ENCODE results near the gene CUEDC2. TPM values are rescaled to one million over a fixed set of nuclear protein-coding genes. Genes with fewer than 3 reads are reported as not detected.

The CUEDC2 gene
- total and polyA plus RNA-seq, 10 of the 15 experiments (the other 5 are each of a cell fraction or from before 2014, with no cell fraction given): 20.4 to 121 (median 75.0) TPM

DNA sequence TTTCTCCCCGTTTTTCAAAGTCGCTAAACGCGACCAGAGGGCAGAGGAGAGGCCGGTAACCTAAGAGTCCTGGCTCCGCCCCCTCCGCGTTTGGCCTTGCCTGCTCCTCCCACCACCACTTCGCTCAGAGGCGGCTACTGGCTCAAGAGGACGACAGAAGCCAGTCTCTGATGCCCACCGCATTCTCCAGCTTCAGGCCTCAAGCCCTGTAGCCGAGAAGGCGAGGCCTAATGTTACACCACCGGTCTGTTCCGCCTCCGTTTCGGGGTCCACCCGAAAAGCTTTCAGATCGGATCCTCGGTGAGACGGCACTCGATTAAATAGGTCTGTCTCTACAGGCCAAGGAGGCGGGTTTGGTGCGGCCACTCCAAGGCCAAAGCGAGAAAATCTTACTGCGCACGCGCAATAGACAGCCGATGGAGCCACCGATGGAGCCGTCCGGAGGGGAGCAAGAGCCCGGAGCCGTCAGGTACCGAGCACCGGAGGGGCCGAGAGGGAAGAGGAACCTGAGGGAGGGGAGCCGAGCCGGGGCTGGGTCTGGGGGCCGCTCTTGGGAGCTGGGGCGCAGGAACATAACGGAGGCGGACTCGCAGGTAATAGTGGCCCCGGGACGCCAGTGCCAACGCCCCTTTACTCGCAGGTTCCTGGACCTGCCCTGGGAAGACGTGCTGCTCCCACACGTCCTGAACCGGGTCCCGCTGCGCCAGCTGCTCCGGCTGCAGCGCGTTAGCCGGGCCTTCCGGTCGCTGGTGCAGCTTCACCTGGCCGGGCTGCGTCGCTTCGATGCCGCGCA, 11.5 kb downstream of the CUEDC2 start, which contains the start of gene FBXL15:
Gene FBXL15, plus strand, starts transcription at position 123 of the 793 bp plus-strand sequence. Its CDS starts 294 bp downstream, at position 417.
- ChIA-PET RAD21 (ENCODE audit: unreplicated experiment) (interaction anchor here (0.6 to 3.8 kb wide), 12 partner anchors 12 to 425 kb away, joined by 3 to 24 read pairs (median 6); partner anchors contain the start of genes ACTR1A and CUEDC2), CTCF (interaction anchor here (0.6 to 5.6 kb wide), 14 partner anchors 9 to 190 kb away, joined by 3 to 90 read pairs (median 8); partner anchors contain the start of genes C10orf95, CUEDC2 and NFKB2), POLR2A (interaction anchor here (0.6 to 4.9 kb wide), 13 partner anchors 11 to 281 kb away, joined by 3 to 35 read pairs (median 4); partner anchors contain the start of genes C10orf95, CUEDC2 and NFKB2), SMC1A (ENCODE audit: uncharacterized antibody, unreplicated experiment) (interaction anchor here (0.7 to 4.2 kb wide), 12 partner anchors 9 to 221 kb away, joined by 3 to 42 read pairs (median 4); partner anchors contain the start of genes CUEDC2 and NFKB2)
- no peaks in the 10 kb centered on the region; a peak in 1 of 4 replicates for H3K27me3 ChIP-seq (replicated peaks in 1 of 2; ENCODE audit: control insufficient read depth in 2 of 2, insufficient read depth in 2 of 2, low read length in 1 of 2)
- H4K20me1 ChIP-seq (ENCODE audit: control insufficient read depth, insufficient read depth): peaks cover 2% of the 10 kb centered on the region; the same call in 1 of the 2 replicates
- ATAC-seq: peak; percentile 80
- peak within 1 kb of the TSS; percentile 95 for H3K4me2 ChIP-seq (ENCODE audit: control insufficient read depth, insufficient read depth)
- in situ Hi-C loops (cut with MboI) (no loop called here), intact Hi-C loops (cut with micrococcal nuclease; ENCODE audit: unreplicated experiment) (loop anchor here (1.0 kb wide), 2 partner anchors 11 to 27 kb away; partner anchors contain the start of gene CUEDC2)
- no TSS peak for BruUV-seq (replicated peaks)
- peak within 1 kb of the TSS; percentile 100 for H2AFZ ChIP-seq (ENCODE audit: control insufficient read depth, low read depth, low read length)
- H3K9ac ChIP-seq (ENCODE audit: control insufficient read depth, insufficient read depth, low read length): peak within 1 kb of the TSS; percentile 78
- FAIRE-seq: peak; percentile 98
- DNase-seq (ENCODE audit: low read depth, low spot score): peak; percentile 89
- WGBS (ENCODE audit: insufficient coverage, insufficient replicate concordance, low lambda C conversion rate, missing lambda C conversion rate): under 1% methylated on average over 56 of the region's 66 CpGs
- H3K79me2 ChIP-seq (ENCODE audit: control insufficient read depth, insufficient read depth, low read length): peaks cover 7% of the 10 kb centered on the region
- H3K27ac ChIP-seq (ENCODE audit: control insufficient read depth, insufficient read depth): peak within 1 kb of the TSS; percentile 85
- H3K4me1 ChIP-seq (ENCODE audit: control insufficient read depth, insufficient read depth, low read length): peaks cover 18% of the 10 kb centered on the region
- no peaks in the 10 kb centered on the region for H3K9me3 ChIP-seq (replicated peaks; ENCODE audit: control insufficient read depth, insufficient read depth, low read length)
- H3K4me3 ChIP-seq: peak within 1 kb of the TSS; percentile 98
- peaks cover 0 to 5% of the 10 kb centered on the region in 2 experiments; a peak in 2 of 4 replicates for H3K36me3 ChIP-seq (ENCODE audit: control insufficient read depth in 2 of 2, insufficient read depth in 2 of 2, low read length in 1 of 2)
- peak; percentile 82 for TF ChIP-seq POLR2AphosphoS2 (IDR thresholded peaks at IDR 0.05; ENCODE audit: low read depth, low read length)
- TF ChIP-seq SUZ12 (IDR thresholded peaks at IDR 0.05; ENCODE audit: unreplicated experiment): no peak
- TF ChIP-seq BCL11A (IDR thresholded peaks at IDR 0.05; ENCODE audit: low read depth, low read length): no peak
- peak; percentile 87 for TF ChIP-seq HDGF (IDR thresholded peaks at IDR 0.05)
- TF ChIP-seq RB1 (IDR thresholded peaks at IDR 0.05; ENCODE audit: borderline replicate concordance): peak; percentile 85; the same call in 1 of the 2 replicates
- 0 out of 2 replicates have a peak, but pooled peaks have one; percentile 63 for TF ChIP-seq TCF12 (IDR thresholded peaks at IDR 0.05; ENCODE audit: low read depth, low read length)
- TF ChIP-seq, protein P1, sequence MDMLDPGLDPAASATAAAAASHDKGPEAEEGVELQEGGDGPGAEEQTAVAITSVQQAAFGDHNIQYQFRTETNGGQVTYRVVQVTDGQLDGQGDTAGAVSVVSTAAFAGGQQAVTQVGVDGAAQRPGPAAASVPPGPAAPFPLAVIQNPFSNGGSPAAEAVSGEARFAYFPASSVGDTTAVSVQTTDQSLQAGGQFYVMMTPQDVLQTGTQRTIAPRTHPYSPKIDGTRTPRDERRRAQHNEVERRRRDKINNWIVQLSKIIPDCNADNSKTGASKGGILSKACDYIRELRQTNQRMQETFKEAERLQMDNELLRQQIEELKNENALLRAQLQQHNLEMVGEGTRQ (IDR thresholded peaks at IDR 0.05; ENCODE audit: borderline replicate concordance, low read depth, low read length): no peak
- 0 out of 2 replicates have a peak, but pooled peaks have one; percentile 61 for TF ChIP-seq LARP7 (IDR thresholded peaks at IDR 0.05)
- TF ChIP-seq, protein P2, sequence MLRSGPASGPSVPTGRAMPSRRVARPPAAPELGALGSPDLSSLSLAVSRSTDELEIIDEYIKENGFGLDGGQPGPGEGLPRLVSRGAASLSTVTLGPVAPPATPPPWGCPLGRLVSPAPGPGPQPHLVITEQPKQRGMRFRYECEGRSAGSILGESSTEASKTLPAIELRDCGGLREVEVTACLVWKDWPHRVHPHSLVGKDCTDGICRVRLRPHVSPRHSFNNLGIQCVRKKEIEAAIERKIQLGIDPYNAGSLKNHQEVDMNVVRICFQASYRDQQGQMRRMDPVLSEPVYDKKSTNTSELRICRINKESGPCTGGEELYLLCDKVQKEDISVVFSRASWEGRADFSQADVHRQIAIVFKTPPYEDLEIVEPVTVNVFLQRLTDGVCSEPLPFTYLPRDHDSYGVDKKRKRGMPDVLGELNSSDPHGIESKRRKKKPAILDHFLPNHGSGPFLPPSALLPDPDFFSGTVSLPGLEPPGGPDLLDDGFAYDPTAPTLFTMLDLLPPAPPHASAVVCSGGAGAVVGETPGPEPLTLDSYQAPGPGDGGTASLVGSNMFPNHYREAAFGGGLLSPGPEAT (IDR thresholded peaks at IDR 0.05; ENCODE audit: low read depth): peak; percentile 100
- peak; percentile 31; the same call in 1 of the 2 replicates for TF ChIP-seq NRF1 (conservative IDR thresholded peaks at IDR 0.05; ENCODE audit: low read depth, low read length)
- TF ChIP-seq ATF7 (IDR thresholded peaks at IDR 0.05; ENCODE audit: low read depth): peak; percentile 55; the same call in 1 of the 2 replicates
- TF ChIP-seq HDAC2 (IDR thresholded peaks at IDR 0.05): peak; percentile 68; the same call in 1 of the 2 replicates
- peak; percentile 36 for TF ChIP-seq MEF2B (IDR thresholded peaks at IDR 0.05; ENCODE audit: partially characterized antibody, poor library complexity, severe bottlenecking)
- peak; percentile 77; the same call in 1 of the 2 replicates for TF ChIP-seq ZSCAN29 (IDR thresholded peaks at IDR 0.05)
- TF ChIP-seq TBL1XR1 (IDR thresholded peaks at IDR 0.05; ENCODE audit: low read depth, low read length): no peak
- TF ChIP-seq MTA2 (IDR thresholded peaks at IDR 0.05; ENCODE audit: low read depth): 0 out of 2 replicates have a peak, but pooled peaks have one; percentile 23
- no peak for TF ChIP-seq MYB (IDR thresholded peaks at IDR 0.05; ENCODE audit: borderline replicate concordance, low read depth, low read length)
- TF ChIP-seq BMI1 (IDR thresholded peaks at IDR 0.05; ENCODE audit: borderline replicate concordance): no peak
- peak; percentile 19; the same call in 1 of the 2 replicates for TF ChIP-seq SMC3 (IDR thresholded peaks at IDR 0.05; ENCODE audit: borderline replicate concordance, low read length)
- 0 out of 2 replicates have a peak, but pooled peaks have one; percentile 39 for TF ChIP-seq RFX5 (IDR thresholded peaks at IDR 0.05; ENCODE audit: low read depth, low read length)
